SKM-1 treated with dmso at 0.1 percent for 144 hours (cell line): Measurements from ENCODE around the gene ADCY7.

Experiments
- DNase-seq: peaks from one replicate; lab custom pipeline; 2025; ENCODE audit not compliant: unreplicated experiment; lab: John Stamatoyannopoulos, UW

Gene ADCY7

DNA sequence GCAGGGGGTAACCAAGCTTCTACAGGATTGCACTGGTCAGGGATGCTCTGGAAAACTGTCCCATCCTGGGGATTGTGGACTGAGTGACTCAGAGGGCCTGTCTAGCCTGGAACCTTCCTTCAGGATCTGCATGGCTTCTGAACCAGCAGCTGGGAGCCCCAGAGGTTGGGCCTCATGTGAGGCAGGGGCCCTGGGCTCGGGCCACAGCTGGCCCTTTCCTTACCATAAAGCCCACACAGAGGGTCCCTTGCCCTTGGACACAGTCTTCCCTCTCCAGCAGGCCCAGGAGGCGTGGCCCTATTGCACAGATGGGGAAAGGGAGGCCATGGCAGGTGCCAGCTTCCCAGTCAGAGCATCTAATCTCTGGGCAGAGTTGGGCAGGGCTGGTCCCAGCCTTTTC is 30.5 kb downstream of the ADCY7 start:
- DNase-seq: no peak

DNA sequence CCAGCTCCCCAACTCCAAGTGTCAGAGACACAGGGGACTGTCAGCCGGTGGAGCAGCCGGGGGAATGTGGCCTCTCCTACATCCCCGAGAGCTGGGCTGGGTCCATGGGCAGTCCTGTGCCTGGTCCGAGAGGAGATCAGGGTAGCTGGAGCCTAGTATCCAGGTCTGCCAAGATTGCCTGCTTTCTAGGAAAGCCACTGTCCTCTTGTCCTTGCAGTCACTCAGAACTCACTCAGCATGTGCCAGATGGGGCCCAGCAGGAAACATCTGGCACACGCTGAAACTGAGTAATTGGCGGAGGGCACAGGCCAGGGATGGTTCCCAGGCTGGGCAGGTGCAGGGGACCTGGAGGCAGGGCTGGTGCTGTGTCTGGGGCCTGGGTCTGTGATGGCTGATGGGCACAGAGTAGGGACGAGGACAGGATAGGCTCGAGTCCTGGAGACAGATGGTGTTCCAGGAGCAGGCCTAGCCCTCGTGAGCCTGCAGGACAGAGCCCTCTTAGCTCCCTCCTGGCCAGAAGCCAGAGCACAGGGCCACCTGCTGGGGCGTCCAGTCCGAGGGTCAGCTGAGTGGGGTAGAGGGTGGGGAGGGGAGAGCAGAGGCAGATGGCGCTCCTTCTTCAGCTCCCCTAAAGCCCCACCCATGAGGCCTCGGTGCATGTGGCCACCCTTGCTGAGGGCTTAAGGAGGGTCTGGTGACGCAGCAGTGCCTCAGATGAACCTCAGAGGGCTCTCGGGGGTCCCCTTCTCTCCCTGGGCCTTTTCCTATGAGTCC is 31.1 kb downstream of the ADCY7 start:
- no peak for DNase-seq

DNA sequence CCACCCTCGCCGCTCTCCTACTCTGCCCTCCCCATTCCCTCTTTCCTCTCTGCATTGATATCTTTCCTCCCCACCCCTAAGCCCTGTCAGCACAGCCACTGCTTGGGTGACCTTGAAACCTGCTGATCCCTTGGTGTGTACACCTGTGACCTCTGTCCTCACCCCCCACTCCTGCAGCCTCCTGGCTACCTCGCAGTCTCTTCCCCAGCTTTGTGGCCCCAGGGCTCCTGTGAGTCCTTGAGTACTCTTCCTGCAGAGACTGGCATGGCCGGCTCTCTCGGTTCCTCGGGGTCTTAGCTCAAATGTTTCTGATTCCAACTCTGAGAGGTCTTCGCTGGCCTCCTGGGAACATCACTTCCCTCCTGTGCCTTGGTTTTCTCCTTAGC is 31.7 kb downstream of the ADCY7 start:
- no peak for DNase-seq

DNA sequence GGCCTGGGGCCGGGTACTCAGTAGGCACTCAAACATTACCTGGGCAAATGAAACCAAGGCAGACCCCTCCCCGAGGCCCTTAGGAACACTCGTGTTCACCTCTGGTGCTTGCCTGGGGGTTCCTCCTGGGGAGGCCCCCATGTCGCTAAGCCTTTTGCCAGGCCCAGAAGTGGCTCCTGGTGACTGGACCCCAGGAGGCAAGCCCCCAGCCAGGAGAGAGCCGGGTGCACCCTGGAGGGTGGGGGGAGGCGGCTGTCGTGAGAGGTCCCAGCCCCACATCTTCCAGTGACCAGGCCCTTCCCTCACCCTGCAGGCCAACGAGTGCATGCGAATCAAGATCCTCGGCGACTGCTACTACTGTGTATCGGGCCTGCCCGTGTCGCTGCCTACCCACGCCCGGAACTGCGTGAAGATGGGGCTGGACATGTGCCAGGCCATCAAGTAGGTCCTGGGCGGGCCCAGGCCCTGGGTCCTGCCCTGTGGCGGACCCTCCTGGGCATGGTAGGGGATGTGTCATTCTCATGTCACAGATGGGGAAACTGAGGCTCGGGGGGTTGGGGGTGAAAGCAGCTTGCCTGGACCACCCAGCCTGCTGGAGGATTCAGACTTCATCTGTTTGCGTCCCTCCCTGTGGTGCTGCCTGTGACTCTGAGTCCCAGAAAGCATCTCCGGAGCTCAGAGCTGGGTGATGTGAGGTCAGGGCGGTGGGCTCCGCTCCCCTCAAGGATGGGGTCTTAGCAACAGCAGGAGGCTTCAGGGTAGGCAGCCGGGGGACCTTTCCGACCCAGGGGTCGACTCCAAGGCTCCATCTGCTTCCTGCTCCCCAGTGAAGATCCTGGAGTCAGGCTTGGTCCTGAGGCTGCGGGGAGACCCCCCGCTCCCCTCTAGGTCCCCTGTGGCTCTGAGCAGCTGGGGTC is 32.5 kb downstream of the ADCY7 start:
- DNase-seq: no peak

DNA sequence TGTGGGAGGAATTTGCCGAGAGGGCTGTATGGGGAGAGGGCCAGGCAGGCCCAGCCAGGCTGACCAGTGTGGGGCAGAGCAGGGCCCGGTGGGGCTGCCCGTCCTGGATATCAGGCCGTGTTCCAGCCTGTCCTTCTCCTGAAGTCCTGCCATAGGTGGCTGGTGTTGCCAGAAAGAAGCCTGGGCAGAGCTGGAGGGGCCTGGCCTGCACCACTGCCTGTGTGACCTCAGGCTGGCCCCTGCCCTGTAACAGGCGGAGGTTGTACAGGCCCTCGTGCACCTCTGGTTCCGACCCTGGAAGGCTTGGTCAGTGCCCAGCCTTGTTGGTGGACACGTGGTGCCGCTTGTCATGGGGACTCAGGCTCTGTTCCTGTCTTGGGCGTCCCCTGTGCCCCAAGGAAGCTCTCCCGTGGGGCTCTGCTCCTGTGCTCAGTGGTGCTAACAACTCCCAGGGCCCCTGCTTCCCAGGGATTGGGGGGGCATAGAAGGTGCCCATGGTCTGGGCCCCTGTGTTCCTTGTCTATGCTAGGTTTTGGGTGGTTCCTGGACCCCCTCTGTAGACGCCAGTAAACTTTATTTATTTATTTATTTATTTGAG is 33.3 kb downstream of the ADCY7 start:
- DNase-seq: no peak

DNA sequence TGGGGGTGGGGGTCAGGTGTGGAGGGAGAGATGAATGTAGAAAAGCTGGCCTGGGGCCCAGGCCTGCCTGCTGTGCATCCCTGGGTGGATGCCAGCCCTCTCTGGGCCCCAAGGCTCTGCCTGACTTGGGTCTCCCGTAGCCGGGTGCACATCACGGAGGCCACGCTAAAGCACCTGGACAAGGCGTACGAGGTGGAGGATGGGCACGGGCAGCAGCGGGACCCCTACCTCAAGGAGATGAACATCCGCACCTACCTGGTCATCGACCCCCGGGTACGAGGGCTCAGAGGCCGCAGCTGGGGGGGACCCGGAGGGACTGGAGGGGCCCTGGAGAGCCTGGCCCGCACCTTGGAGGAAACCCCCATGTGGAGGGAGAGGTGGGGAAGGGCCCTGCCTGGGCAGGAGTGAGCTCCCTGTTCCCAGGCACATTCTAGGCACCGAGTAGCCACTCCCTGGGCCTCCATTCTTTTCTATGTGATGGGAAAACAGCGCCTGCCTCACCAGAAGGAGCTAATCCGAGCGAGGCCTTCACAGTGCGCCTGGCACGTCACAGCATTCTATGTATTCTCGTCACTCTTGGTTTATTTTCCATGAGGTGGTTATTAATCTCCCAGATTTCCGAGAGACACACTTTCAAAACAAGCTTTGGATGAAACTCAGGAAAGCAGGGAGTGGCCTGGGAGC is 34.7 kb downstream of the ADCY7 start:
- no peak for DNase-seq

DNA sequence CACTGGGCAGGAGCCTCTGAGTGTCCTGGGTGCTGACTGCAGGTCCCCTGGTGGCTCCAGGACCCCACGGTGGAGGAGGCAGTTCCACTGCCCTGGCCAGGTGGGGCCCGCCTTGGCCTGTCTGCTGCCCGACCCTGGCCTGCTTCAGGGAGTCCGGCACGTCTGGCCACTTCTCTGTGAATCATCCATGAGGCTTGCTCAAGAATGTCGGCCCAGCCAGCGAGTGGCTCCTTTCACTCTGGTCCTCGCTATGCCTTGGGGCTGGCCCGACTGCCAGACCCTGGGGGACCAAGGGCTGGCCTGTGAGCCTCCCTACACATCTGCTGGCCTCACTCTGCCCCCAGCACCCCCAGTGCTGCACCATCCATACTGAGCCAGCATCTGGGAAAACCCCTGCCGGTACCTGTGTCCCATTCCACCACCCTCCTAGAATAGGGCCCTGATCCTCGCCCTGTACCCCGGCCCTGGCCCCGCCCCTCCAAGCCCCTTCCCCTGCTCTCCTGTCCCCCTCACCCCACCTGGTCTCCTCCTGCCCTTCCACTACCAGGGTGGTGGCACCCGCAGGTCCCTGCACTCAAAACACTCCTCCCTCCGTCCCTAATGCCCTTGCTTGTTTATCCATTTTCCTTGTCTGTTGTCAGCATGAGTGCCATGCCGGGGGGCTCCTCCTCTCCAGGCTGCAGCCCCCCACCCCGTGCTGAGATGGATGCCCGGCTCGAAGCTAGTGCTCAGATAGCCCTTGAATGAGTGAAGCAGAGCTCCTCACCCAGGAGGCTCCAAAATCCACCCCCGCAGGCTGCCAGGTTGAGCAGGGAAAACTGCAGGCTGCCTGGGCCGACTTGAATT is 35.5 kb downstream of the ADCY7 start:
- DNase-seq: no peak

DNA sequence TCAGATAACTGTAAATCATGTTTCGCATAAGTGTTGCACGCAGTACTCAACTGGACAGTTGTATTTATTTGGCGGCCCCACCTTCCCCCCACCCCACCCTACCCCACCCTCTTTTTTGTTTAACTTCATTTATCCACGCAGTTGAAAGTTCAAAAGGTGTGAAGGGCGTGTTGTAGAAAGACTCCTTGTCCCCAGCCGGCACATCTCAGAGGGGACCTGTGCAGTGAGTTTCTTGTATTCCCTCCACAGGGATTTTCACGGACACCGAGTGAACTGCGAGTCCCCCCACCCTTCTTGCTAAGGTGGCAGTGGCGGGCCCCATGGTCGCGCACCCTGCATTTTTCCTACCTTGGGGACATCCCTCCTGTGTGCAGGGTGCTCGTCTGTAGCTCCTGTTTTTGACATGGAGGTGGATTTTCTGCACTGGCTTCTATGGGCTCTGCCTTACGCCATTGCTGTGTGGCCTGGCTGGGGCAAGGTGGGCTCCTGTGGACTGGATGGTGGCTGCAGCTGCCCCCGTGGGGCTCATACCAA is 36.2 kb downstream of the ADCY7 start:
- DNase-seq: no peak

DNA sequence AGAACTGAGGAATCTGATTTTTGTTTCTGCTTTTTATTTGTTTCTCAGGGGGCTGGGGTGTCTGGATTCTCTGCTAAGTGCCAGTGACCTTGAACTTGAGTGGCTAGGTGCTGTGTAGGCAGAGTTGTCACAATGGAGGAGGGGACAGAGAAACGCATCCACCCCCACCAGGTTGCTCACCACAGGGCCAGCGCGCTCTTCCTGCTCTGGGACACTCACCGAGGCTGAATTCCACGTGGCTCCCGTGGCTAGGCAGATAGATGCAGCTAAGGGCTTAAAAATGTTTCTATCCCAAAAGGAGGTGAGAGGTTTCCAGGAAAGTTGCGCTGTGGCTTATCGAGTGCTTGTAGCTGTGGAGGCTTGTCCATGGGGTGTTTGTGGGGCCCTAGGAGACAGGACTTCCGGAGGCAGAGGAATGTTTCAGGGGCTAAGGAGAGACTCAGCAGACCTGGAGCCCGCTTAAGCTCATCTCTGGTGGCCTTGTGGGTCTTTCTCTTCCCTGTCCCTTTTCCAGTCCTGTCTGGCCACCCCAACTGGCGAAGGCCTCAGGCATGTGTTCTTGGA is 36.8 kb downstream of the ADCY7 start:
- DNase-seq: no peak

DNA sequence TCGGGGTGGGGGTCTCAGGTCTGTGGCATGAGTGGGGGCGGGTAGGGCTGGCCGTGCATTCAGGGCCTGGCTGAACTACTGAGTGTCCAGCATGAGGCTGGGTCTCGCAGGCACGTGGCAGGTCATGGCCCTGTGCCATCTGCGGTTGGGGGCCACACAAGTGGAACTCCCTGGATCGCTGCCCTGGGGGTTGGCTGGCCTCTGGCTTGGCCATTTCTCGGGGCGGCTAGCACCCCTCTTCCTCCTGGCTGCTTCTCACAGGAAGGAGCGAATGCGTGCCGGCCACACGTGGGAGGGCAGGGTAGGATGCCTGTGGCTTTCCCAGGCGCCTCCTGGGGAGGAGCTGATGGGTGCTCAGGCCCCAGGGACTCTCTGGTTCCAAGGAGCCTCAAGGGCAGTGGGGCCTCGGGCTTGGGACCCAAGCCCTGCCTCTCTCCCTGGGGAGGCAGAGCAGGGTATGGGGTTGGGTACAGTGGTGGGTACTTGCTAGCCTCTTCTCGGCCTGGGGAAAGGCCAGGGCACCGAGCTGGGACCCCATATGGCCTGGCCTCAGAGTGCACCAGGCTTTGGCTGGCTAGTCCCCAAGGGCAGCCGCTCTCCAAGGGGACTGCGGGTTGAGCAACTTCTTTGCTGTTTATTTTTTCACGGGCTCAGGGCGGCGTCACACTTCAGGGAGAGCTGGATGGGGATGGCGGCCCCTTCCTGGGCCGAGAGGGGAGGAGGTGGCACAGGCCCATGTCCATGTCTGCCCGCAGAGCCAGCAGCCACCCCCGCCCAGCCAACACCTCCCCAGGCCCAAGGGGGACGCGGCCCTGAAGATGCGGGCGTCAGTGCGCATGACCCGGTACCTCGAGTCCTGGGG is 37.5 kb downstream of the ADCY7 start:
- DNase-seq: no peak

DNA sequence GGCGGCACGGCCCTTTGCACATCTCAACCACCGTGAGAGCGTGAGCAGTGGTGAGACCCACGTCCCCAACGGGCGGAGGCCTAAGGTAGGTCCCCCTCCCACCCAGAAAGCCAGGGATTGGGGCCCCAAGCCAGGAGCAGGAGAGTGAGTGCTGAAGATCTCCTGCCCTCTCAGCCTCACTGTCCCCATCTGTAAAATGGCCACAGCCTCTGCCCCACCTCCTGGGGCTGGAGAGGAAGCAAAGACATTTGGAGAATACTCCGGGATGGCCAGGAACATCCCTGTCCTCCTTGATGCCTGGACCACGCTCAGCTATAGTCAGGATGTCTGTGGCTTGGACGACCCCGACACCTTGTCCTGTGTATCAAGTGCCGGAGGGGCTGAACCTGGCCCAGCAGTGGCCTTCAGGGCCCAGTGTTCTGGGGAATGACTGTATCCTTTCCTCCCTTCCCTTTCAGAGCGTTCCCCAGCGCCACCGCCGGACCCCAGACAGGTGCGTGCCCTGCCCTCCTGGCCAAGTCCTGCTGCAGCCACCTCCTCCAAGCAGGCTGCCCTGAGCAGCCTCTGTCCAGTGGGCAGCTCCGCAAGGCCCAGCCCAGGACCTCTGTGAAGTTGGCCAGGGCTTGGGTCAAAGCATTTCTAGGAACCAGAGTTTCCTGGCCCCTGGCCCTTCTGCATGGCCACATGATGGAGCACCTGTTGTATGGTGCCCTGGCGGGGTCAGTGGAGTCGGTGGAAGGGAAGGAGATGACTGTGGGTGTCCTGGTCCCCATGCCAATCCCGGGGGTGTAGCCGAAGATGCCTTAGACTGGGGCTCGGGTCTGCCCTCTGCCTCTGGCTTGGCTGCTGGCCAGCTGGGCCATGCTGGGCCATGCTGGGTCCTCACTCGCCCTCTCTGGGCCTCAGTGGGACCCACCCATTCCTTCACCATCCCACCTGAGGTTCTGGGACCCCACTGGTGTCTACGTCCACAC is 38.4 kb downstream of the ADCY7 start:
- no peak for DNase-seq

DNA sequence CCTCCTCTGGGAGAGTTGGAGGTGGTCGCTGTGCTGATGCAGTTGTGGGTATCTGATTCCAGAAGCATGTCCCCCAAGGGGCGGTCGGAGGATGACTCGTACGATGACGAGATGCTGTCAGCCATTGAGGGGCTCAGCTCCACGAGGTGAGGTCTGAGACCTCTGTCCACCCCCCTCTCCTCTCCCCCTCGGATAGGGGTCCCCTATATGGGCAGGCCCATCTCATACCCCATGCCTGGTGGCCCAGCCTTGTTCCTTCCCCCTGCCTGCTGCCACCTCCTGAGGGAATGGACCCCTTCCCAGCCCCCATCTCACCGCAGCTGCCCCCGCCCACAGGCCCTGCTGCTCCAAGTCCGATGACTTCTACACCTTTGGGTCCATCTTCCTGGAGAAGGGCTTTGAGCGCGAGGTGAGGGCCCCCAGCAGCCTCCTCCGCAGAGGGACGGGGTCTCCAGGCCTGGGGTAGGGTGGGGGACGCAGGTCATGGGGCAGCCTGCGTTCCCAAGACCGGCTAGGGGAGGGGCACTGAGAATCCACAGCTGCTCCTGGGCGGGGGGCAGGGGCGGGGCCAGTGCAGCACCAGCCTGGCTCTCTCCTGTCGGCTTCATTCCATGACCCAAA is 39.2 kb downstream of the ADCY7 start:
- no peak for DNase-seq

DNA sequence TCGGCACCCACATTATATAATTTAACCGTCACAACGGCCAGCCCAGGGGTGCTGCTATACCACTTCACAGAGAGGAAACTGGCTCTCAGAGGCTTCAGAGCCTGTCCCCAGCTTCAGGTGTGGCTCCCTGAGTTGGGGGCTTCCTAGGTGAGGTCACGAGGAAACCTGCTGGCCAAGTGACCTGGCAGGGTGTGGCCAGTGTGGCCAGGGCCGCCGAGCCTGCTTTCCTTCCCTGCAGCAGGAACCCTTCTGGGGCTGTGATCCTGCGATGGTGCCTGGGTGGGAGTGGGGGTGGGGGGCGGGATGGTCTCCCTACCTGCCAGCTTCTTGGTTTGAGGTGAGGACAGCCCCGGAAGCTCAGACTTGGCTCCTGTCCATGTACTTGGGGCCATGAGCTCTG is 39.9 kb downstream of the ADCY7 start:
- no peak for DNase-seq

DNA sequence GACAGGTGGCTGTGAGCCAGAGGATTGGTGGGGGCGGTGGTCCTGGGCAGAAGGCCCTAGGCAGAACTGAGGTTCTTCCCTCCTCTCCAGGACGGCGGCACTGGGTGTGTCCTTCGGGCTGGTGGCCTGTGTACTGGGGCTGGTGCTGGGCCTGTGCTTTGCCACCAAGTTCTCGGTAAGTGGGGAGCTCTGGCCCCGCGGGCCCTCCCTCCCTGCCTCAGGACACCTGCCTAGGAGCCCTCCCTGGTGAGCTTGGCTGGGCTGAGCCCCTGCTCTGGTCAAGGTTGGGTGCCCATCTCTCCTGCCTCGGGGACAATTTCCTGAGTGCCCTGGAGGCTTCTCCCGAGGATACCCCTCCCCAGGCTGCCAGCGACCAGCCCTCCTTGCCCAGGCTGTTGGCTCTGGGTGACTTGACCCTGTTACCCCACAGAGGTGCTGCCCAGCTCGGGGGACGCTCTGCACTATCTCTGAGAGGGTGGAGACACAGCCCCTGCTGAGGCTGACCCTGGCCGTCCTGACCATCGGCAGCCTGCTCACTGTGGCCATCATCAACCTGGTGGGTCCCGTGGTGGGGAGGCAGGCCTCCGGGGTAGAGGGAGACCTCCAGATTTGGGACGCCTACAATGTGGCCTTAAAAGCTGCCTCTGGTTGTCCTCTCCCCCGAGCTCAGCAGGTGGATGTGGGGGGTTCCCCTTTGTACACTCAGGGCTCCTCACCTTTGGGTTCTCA is 42.0 kb downstream of the ADCY7 start:
- no peak for DNase-seq

DNA sequence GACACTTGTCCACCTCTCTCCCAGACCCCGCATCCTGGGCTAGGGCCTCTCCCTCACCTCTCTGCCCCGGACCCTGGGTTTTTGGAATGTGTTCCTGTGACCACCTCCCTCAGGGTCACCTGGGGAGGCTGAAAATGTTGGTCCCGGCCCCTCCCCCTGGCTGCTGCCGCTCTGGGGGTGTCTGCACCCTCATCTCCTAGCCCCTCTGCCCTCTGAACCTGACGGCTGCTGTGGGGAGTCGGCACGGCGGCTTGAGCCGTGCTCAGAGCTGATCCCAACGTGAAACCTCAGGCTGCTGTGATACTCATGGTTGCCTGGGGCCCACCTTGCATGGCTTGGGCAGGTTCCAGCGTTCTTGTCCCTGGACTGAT is 42.8 kb downstream of the ADCY7 start:
- DNase-seq: no peak

DNA sequence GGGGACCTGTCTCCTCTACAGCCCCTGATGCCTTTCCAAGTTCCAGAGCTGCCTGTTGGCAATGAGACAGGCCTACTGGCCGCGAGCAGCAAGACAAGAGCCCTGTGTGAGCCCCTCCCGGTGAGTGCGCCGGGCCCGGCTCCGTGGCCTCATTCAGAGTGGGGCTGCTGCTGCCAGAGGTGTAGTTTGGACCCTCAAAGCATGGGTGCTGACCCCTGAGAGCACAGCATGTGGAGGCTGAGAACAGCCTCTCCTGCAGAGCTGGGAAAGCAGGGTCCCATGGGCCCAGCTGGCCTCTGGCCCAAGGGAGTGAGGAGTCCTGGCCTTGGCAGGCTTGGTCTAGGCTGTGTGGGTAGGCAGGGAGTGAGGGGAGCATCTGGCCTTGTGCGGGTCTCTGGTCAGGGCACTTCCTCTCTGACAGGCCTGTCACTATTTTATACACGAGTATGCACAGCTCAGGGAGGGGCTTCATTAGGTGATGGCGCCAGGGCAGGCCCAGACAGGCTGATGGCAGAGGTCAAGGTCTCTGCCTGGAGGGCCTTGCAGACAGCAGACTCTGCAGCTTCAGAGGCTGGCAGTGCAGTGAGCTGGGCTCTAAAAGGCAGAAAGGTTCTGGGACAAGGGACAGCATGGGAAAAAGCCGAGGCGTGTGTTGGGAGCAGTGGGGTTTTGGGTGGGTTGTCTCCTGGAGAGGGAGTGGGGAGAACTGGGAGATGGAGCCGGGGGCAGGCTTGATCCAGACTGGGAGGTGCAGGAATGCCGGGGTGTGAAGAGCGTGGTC is 43.4 kb downstream of the ADCY7 start:
- DNase-seq: no peak
